ENCODE results near the gene COX6A2.

- TF ChIP-seq CTCF (IDR thresholded peaks at IDR 0.05; ENCODE audit: insufficient read depth, low read depth, low read length) = no peak
- TF ChIP-seq EZH2 (IDR thresholded peaks at IDR 0.05; ENCODE audit: insufficient read depth, low read length) = no peak
These were observed 14.2 kb downstream of the COX6A2 start for GRCh38 chr16:31413943-31414342.
